Aorta (tissue), 5 donors: Measurements from ENCODE around the gene MAPK8. TPM values are rescaled to one million over a fixed set of nuclear protein-coding genes. Genes with fewer than 3 reads are reported as not detected.

Experiments
- ATAC-seq: fragments of 200-7000 bp; cut with Tn5 transposase; one replicate; pipeline ENCODE4 v1.9.1; 2022; ENCODE audit warnings: moderate library complexity; ENCODE audit not compliant: low FRiP score
- DNase-seq, 2 donors: peaks; one replicate each; pipeline ENCODE4 v3.0.0-alpha.2; 2020
- H3K27ac ChIP-seq, 2 donors: one replicate each; pipeline ENCODE4 v1.5.1; 2013; ENCODE audit warnings: low read length in 2 of 2, mild to moderate bottlenecking in 2 of 2, moderate library complexity in 2 of 2, control low read depth in 1 of 2, inconsistent platforms in 1 of 2, low read depth in 1 of 2
- H3K27me3 ChIP-seq, 2 donors: one replicate each; pipeline ENCODE4 v1.6.1; 2013; ENCODE audit warnings: control low read depth in 1 of 2, low read length in 1 of 2, mild to moderate bottlenecking in 1 of 2, moderate library complexity in 1 of 2; ENCODE audit not compliant: insufficient read depth in 2 of 2, control insufficient read depth in 1 of 2
- H3K36me3 ChIP-seq, 2 donors: one replicate each; pipeline ENCODE4 v1.6.1; 2013; ENCODE audit warnings: control low read depth in 1 of 2, low read length in 1 of 2, mild to moderate bottlenecking in 1 of 2; ENCODE audit not compliant: insufficient read depth in 2 of 2, control insufficient read depth in 1 of 2
- H3K4me1 ChIP-seq, 2 donors: one replicate each; pipeline ENCODE4 v1.6.1; 2013; ENCODE audit warnings: low read length in 2 of 2, control low read depth in 1 of 2, mild to moderate bottlenecking in 1 of 2, moderate library complexity in 1 of 2; ENCODE audit not compliant: insufficient read depth in 2 of 2, control insufficient read depth in 1 of 2
- H3K4me3 ChIP-seq, 2 donors: one replicate each; pipeline ENCODE4 v1.5.1; 2013; ENCODE audit warnings: low read length in 2 of 2, control low read depth in 1 of 2, mild to moderate bottlenecking in 1 of 2
- H3K9me3 ChIP-seq: one replicate; pipeline ENCODE4 v1.6.1; 2013; ENCODE audit warnings: mild to moderate bottlenecking, low read length; ENCODE audit not compliant: control insufficient read depth
- WGBS, 2 donors: extraction: QIAGEN DNeasy Blood & Tissue Kit; methylation state at CpG; one replicate each; pipeline ENCODE4 v1.1.7; 2013; 5-methylcytosine and 5-hydroxymethylcytosine counted together
- intact Hi-C, 2 donors: fragments of 100-400 bp; cut with DNase I; formaldehyde crosslinking; loops; one replicate each; pipeline versions ENCODE4 v1.14.2 to v1.15.0; 2022
- polyA plus RNA-seq, 2 donors: library from polyadenylated mRNA; stranded (reverse); fragments of 200-250 nt; gene quantifications; one replicate each; pipeline ENCODE4 v1.2.3, GENCODE V29; 2013
- total RNA-seq, 2 donors: library from RNA; stranded (reverse); fragmentation: NEBNext Ultra II Directional; extraction: Animal tissue kit (Norgen Biotek cat#: 25700); gene quantifications; one replicate each; pipeline ENCODE4 v1.2.1, GENCODE V29; 2021
- donor health status: healthy with polysubstance abuse.
- donor health status: Bipolar disorder and iron deficiency.
- donor health status: DM: no; HTN: no; CAD: no.
- donor health status: DM: no; HTN: no; CAD: no.
- donor health status: DM: yes; HTN: yes; CAD: no.

Gene MAPK8
- total and polyA plus RNA-seq, 4 donors = 7.8 to 38.9 (median 26.7) TPM

- intact Hi-C loops = no loop called here
- ATAC-seq (peak; percentile 45), DNase-seq (peak; percentile 48 to 65)
- no peaks in the 10 kb centered on the region for H3K36me3 ChIP-seq
- no peak overlapping the region for H3K27ac ChIP-seq
- H3K9me3 ChIP-seq = no peaks in the 10 kb centered on the region
- no peak overlapping the region for H3K4me3 ChIP-seq
- H3K4me1 ChIP-seq = no peaks in the 10 kb centered on the region
- WGBS, 2 donors = 23 to 30% methylated on average over 8 of the region's 8 CpGs
- H3K27me3 ChIP-seq = no peaks in the 10 kb centered on the region
These were observed 157.0 kb downstream of the MAPK8 start for GRCh38 chr10:48463318-48464003.

- Histone ChIP-seq H3K36me3 (no peaks in the 10 kb centered on the region), H3K9me3 (no peaks in the 10 kb centered on the region), H3K27ac (no peak overlapping the region), H3K4me1 (no peaks in the 10 kb centered on the region), H3K4me3 (no peak overlapping the region), H3K27me3 (no peaks in the 10 kb centered on the region)
- DNase-seq (peak in 1 of 2 donors; percentile 37), ATAC-seq (no peak)
- intact Hi-C loops = no loop called here
- WGBS, 2 donors = 72 to 73% methylated on average over 9 of the region's 9 CpGs
These were observed 157.8 kb downstream of the MAPK8 start for GRCh38 chr10:48464121-48464870.

- DNase-seq (peak; percentile 40 to 80), ATAC-seq (peak; percentile 55)
- Histone ChIP-seq H3K4me1 (no peaks in the 10 kb centered on the region), H3K27ac (no peak overlapping the region), H3K27me3 (no peaks in the 10 kb centered on the region), H3K9me3 (no peaks in the 10 kb centered on the region), H3K4me3 (no peak overlapping the region), H3K36me3 (no peaks in the 10 kb centered on the region)
- intact Hi-C loops = no loop called here
- WGBS, 2 donors = 5 to 6% methylated on average over 27 of the region's 27 CpGs
These were observed 158.6 kb downstream of the MAPK8 start for GRCh38 chr10:48464871-48465736.

- ATAC-seq (no peak), DNase-seq (peak in 1 of 2 donors; percentile 67)
- Histone ChIP-seq H3K9me3 (no peaks in the 10 kb centered on the region), H3K27ac (no peak overlapping the region), H3K27me3 (no peaks in the 10 kb centered on the region), H3K4me3 (no peak overlapping the region), H3K36me3 (no peaks in the 10 kb centered on the region), H3K4me1 (no peaks in the 10 kb centered on the region)
- WGBS, 2 donors = 32 to 41% methylated on average over 41 to 42 of the region's 42 CpGs
- intact Hi-C loops = no loop called here
These were observed 159.5 kb downstream of the MAPK8 start for GRCh38 chr10:48465860-48466521.

- intact Hi-C loops = no loop called here
- no peak overlapping the region for H3K27ac ChIP-seq
- ATAC-seq = no peak
- H3K27me3 ChIP-seq = no peaks in the 10 kb centered on the region
- H3K9me3 ChIP-seq = no peaks in the 10 kb centered on the region
- DNase-seq = peak in 1 of 2 donors; percentile 69
- H3K4me1 ChIP-seq = no peaks in the 10 kb centered on the region
- no peaks in the 10 kb centered on the region for H3K36me3 ChIP-seq
- no peak overlapping the region for H3K4me3 ChIP-seq
- 37 to 43% methylated on average over 20 to 43 of the region's 43 CpGs for WGBS, 2 donors
These were observed 160.2 kb downstream of the MAPK8 start for GRCh38 chr10:48466611-48467240.

- no peak for ATAC-seq
- 80 to 85% methylated on average over 4 of the region's 4 CpGs for WGBS, 2 donors
These were observed 161.2 kb downstream of the MAPK8 start for GRCh38 chr10:48467669-48468068.

GRCh38 chr10:48468130-48468790, 161.8 kb downstream of the MAPK8 start:
- intact Hi-C loops = no loop called here
- ATAC-seq = no peak
- Histone ChIP-seq H3K36me3 (no peaks in the 10 kb centered on the region), H3K27me3 (no peaks in the 10 kb centered on the region), H3K4me1 (no peaks in the 10 kb centered on the region), H3K4me3 (no peak overlapping the region), H3K27ac (no peak overlapping the region), H3K9me3 (no peaks in the 10 kb centered on the region)
- DNase-seq = no peak
- 82 to 87% methylated on average over 3 of the region's 3 CpGs for WGBS, 2 donors

More at GRCh38 chr10:48467669-48468068, 161.2 kb downstream of the MAPK8 start:
- intact Hi-C loops = no loop called here
- Histone ChIP-seq H3K9me3 (no peaks in the 10 kb centered on the region), H3K4me1 (no peaks in the 10 kb centered on the region), H3K27ac (no peak overlapping the region), H3K36me3 (no peaks in the 10 kb centered on the region), H3K4me3 (no peak overlapping the region), H3K27me3 (no peaks in the 10 kb centered on the region)
- no peak for DNase-seq
